Measurements from ENCODE around the gene PBOV1.

PBOV1 gene

GRCh38 chr6:138218449-138218848 is at the start of gene PBOV1:
Gene PBOV1, minus strand, starts transcription at chr6:138218491. Its CDS starts 96 bp downstream, at chr6:138218395.
- DNase-seq = no peak

DNA sequence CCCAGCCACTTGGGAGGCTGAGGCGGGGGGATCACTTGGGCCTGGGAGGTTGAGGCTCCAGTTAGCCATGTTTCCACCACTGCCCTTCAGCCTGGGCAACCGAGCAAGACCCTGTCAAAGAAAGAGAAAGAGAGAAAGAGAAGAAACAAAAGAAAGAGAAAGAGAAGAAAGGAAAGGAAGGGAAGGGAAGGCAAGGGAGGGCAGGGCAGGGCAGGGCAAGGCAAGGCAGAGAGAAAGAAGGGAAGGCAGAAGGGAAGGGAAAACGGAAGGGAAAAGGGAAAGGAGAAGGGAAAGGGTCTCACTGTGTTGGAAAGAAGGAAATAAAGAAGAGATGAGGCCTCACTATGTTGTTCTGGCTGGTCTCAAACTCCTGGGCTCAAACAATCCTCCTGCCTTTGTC is 47.8 kb upstream of the PBOV1 start:
- no peak for DNase-seq

- no peak for DNase-seq
These were observed 46.1 kb upstream of the PBOV1 start for GRCh38 chr6:138264372-138264880.

DNA sequence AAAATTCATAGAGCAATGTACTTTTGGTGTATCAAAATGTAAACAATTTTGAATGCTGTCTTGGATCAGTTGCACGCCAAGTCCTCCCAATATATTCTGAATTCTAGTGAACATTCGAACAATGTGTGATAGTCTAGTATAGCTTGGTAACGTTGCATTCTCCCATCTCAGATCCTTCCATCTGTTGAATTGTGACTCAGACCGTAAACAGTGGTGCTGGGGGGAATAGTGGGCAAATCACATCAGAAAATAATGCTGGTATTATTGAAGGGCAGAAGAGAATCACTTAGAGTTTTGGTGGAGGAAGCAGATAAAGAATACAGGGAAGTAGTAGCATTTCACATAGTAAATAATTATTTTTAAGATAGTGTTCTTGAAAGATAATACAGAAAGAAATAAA is 45.7 kb upstream of the PBOV1 start:
- DNase-seq = no peak

GRCh38 chr6:138261116-138261780 is 43.0 kb upstream of the PBOV1 start:
- DNase-seq = no peak

GRCh38 chr6:138258991-138259390 is 40.7 kb upstream of the PBOV1 start:
- DNase-seq = no peak

- no peak for DNase-seq
These were observed 39.9 kb upstream of the PBOV1 start for GRCh38 chr6:138258197-138258596.

DNA sequence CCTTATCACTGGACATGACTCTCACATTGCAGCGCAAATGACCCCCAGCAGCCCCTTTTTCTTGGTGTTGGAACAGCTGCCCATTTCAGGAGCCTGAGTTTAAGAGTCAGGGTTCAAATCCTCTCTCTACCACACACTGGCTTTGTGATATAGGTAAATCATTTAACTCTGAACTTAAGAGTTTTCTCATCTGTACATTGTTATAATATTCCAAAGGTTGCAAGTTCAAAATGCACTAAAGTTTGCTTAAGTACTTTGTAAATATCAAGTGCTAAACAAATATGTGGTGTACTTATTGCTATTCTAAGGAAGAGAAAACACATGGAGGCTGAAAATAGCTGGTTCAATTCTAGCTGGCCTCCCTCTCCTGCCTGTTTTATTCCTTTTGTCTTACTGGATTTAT is 39.3 kb upstream of the PBOV1 start:
- no peak for DNase-seq

- no peak for DNase-seq
These were observed 37.2 kb upstream of the PBOV1 start for GRCh38 chr6:138255443-138255842.

GRCh38 chr6:138253731-138254130 is 35.4 kb upstream of the PBOV1 start:
- DNase-seq = no peak

- DNase-seq = no peak
These were observed 32.4 kb upstream of the PBOV1 start for GRCh38 chr6:138250513-138251247.

DNA sequence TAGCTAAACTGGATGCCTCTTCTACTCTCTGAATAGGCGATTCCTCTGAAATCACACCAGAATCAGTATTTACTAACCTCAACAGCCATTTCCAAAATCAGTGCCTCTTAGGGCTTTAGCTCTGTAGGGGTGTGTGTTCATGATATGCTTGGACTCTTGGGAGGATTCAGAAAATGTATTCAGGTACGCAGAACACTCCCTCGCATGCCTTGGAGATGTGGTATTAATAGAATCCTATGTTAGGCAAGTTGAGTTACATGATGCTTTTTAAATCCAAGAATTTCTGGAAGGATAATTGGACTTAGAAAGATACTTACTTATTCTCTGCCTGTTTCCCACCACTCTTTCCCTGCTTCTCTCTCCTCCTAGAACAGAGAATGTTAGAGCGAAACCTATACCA is 31.8 kb upstream of the PBOV1 start:
- DNase-seq = no peak

DNA sequence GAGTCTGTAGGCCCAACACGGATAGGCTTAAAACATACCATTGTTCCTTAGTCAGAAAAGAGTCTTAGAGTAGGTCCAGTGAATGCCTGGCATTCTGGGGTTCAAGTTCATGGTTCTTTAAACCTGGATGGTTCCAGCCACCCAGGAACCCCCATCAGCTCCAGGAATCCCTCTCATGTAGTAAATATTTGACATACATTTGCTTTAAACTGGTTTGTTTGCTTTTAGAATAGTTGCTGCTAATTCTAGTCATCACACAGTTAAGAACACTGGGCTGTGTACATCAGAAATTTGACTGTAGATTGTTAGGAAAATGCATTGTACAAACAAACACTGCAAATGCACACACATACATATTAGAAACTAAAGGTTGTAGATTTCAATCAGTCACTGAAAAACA is 30.6 kb upstream of the PBOV1 start:
- no peak for DNase-seq

DNA sequence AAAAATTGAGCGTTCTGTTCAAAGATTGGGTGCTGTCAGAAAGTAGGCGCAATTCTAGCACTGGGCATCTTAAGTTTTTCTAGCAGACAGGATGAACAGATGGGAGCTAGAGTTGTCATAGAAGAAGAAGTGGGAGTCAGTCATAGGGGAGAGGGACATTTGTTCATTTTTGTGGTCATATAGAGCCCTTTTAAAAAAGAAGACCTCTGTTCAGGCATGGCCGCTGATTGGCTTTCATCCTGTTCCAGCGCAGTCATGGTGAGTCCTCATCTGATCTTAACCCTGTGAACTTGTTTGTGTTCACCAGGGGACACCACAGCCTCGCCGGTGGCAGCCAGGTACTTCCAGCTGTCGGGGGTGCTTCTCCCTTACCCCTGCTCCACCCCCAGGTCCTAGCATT is 29.7 kb upstream of the PBOV1 start:
- no peak for DNase-seq

- no peak for DNase-seq
These were observed 28.6 kb upstream of the PBOV1 start for GRCh38 chr6:138246650-138247440.

DNA sequence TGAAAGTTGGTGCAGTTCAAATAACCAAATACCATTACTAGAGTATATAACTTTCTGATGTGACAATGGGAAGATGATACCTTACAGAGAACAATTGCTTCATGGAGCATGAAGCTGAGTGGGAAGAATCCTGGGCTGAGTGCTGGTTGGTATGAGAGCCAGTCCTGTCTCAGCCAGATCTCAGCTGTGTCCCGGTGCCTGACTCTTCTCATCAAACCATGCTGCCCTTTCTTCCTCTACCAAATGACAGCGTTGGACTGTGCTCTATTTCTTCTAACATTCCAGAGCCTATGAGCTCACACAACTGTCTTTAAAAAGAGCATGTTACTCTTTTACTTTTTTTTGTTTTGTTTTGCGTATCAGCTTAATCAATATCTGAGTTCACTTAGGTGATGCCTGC is 27.5 kb upstream of the PBOV1 start:
- DNase-seq = no peak

GRCh38 chr6:138242987-138243592 is 24.8 kb upstream of the PBOV1 start:
- DNase-seq = no peak

- no peak for DNase-seq
These were observed 23.6 kb upstream of the PBOV1 start for GRCh38 chr6:138241934-138242333.

DNA sequence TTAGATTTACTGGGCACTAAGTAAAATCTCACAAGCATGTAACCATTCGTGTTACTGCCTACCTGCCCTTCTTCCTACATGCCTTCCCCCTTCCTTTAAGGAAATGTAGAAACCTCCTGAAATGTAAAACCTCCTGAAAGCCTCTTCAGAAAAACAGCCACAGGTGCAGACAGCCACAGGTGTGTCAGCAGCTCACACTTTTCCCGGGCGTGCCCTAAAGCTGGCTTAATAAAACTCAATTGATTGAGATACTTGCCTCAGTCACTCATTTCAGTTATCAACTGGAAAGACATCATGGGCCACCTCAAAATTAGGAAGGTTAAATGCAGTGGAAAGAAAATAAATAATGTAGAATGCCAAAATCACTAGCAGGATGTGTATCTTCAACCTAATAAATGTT is 23.1 kb upstream of the PBOV1 start:
- DNase-seq = no peak

- no peak for DNase-seq
These were observed 22.4 kb upstream of the PBOV1 start for GRCh38 chr6:138240476-138241245.

GRCh38 chr6:138239774-138240173 is 21.5 kb upstream of the PBOV1 start:
- DNase-seq = no peak

DNA sequence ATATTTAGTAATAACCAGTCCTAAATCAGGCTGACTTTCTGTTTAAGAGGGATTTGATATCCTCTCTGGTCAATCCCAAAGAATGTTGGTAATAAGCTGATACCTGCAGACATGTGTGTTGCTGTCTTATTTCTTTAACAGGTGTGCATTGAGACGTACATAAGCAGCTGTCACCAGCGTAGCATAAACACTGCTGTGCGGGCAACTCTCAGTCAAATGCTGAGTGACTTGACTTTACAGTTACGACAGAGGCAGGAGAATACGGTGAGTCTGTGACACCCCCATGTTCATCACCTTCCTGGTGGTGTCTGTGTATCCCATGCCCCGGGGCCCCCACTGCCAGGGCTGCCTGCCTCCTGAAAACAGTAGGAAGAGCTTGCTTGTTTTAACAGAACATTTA is 20.1 kb upstream of the PBOV1 start:
- DNase-seq = no peak

- no peak for DNase-seq
These were observed 19.2 kb upstream of the PBOV1 start for GRCh38 chr6:138237463-138237862.

Data from NCI-H2029 treated with DMSO at 0.1 percent for 48 hours (cell line).